ENCODE data around the gene RTEL1.

GRCh38 chr20:63700199-63701050 lies 42.3 kb downstream of the RTEL1 start:
- TF ChIP-seq CTCF (IDR thresholded peaks at IDR 0.05) = no peak
- no peak for TF ChIP-seq POLR2A (IDR thresholded peaks at IDR 0.05)
- no peak for TF ChIP-seq EP300 (IDR thresholded peaks at IDR 0.05)
